ENCODE measurements around the gene STN1. TPM values are rescaled to one million over a fixed set of nuclear protein-coding genes. Genes with fewer than 3 reads are reported as not detected.

Gene STN1
- total RNA-seq, 1 donor from 2014 or later: 17.3 TPM

DNA sequence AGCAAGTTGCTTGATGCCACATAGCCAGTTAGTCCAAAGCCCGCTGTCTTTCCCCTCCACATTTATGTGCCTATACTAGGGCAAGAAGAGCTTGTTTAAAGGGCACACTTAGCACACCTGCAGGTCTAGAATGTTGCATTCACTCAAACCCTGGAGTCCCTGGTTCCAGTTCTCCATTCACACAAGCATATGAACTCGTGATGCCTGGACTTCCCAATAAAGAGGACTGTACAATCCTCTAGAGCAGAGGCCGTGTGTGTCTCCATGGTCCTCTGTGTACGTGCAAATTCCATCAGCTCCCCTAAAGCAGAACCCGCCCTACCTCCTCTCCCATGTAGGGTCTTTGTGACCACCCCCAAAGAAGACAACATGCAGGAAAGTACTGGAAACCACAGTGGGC is 59.6 kb downstream of the STN1 start:
- no peak for DNase-seq (ENCODE audit: low read depth)
- Mint-ChIP-seq H3K9me3 (ENCODE audit: unreplicated experiment) (no peaks in the 10 kb centered on the region), H3K36me3 (ENCODE audit: low read depth, unreplicated experiment) (no peaks in the 10 kb centered on the region), H3K4me1 (ENCODE audit: low read depth, unreplicated experiment) (peaks cover 8% of the 10 kb centered on the region), H3K27me3 (ENCODE audit: low read depth, unreplicated experiment) (peaks cover 12% of the 10 kb centered on the region), H3K4me3 (ENCODE audit: unreplicated experiment) (no peak overlapping the region), H3K27ac (ENCODE audit: unreplicated experiment) (no peak overlapping the region)
- peaks cover 17% of the 10 kb centered on the region for H3K4me1 ChIP-seq (ENCODE audit: insufficient read depth, low read length)
- H2AFZ ChIP-seq (ENCODE audit: low read depth, low read length): no peak overlapping the region
- H3K9ac ChIP-seq (ENCODE audit: low read length): no peak overlapping the region
- no peak overlapping the region for H3K4me2 ChIP-seq (ENCODE audit: low read length)
- H3K36me3 ChIP-seq (ENCODE audit: insufficient read depth, low read length): no peaks in the 10 kb centered on the region
- no peaks in the 10 kb centered on the region for H3K27me3 ChIP-seq (ENCODE audit: insufficient read depth, low read length)
- peaks cover 3% of the 10 kb centered on the region for H3K79me2 ChIP-seq (ENCODE audit: insufficient read depth, low read length)
- no peak overlapping the region for H3K4me3 ChIP-seq (ENCODE audit: insufficient read depth, low read depth, low read length)
- no peak for FAIRE-seq
- H3K27ac ChIP-seq (ENCODE audit: low read depth, low read length): no peak overlapping the region
- peaks cover 10% of the 10 kb centered on the region for H4K20me1 ChIP-seq (ENCODE audit: insufficient read depth, low read length)
- no peak for TF ChIP-seq CTCF (IDR thresholded peaks at IDR 0.05; ENCODE audit: insufficient read depth, low read depth, low read length)
- no peak for TF ChIP-seq EZH2 (IDR thresholded peaks at IDR 0.05; ENCODE audit: insufficient read depth, low read length)
- no peaks in the 10 kb centered on the region for H3K9me3 ChIP-seq (ENCODE audit: insufficient read depth, low read depth, low read length)

- H3K9ac ChIP-seq (ENCODE audit: low read length): no peak overlapping the region
- H3K27ac ChIP-seq (ENCODE audit: low read depth, low read length): no peak overlapping the region
- no peak overlapping the region for H3K27ac Mint-ChIP-seq (ENCODE audit: unreplicated experiment)
- peaks cover 12% of the 10 kb centered on the region for H3K27me3 Mint-ChIP-seq (ENCODE audit: low read depth, unreplicated experiment)
- H2AFZ ChIP-seq (ENCODE audit: low read depth, low read length): no peak overlapping the region
- no peak for FAIRE-seq
- no peak overlapping the region for H3K4me2 ChIP-seq (ENCODE audit: low read length)
- no peaks in the 10 kb centered on the region for H3K36me3 ChIP-seq (ENCODE audit: insufficient read depth, low read length)
- TF ChIP-seq CTCF (IDR thresholded peaks at IDR 0.05; ENCODE audit: insufficient read depth, low read depth, low read length) (no peak), EZH2 (IDR thresholded peaks at IDR 0.05; ENCODE audit: insufficient read depth, low read length) (no peak)
- H3K9me3 ChIP-seq (ENCODE audit: insufficient read depth, low read depth, low read length): no peaks in the 10 kb centered on the region
- H3K9me3 Mint-ChIP-seq (ENCODE audit: unreplicated experiment): no peaks in the 10 kb centered on the region
- no peaks in the 10 kb centered on the region for H3K36me3 Mint-ChIP-seq (ENCODE audit: low read depth, unreplicated experiment)
- H3K4me1 Mint-ChIP-seq (ENCODE audit: low read depth, unreplicated experiment): peaks cover 12% of the 10 kb centered on the region
- H3K4me3 ChIP-seq (ENCODE audit: insufficient read depth, low read depth, low read length): no peak overlapping the region
- H3K4me3 Mint-ChIP-seq (ENCODE audit: unreplicated experiment): peak overlapping the region; percentile 79
- H4K20me1 ChIP-seq (ENCODE audit: insufficient read depth, low read length): peaks cover 11% of the 10 kb centered on the region
- no peaks in the 10 kb centered on the region for H3K27me3 ChIP-seq (ENCODE audit: insufficient read depth, low read length)
- no peak for DNase-seq (ENCODE audit: low read depth)
- H3K4me1 ChIP-seq (ENCODE audit: insufficient read depth, low read length): peaks cover 20% of the 10 kb centered on the region
- H3K79me2 ChIP-seq (ENCODE audit: insufficient read depth, low read length): peaks cover 3% of the 10 kb centered on the region
Measured at GRCh38 chr10:103856797-103857170, 61.2 kb downstream of the STN1 start.

- Histone ChIP-seq H3K36me3 (ENCODE audit: insufficient read depth, low read length) (no peaks in the 10 kb centered on the region), H4K20me1 (ENCODE audit: insufficient read depth, low read length) (peaks cover 11% of the 10 kb centered on the region), H3K4me1 (ENCODE audit: insufficient read depth, low read length) (peaks cover 22% of the 10 kb centered on the region), H3K9me3 (ENCODE audit: insufficient read depth, low read depth, low read length) (no peaks in the 10 kb centered on the region), H3K79me2 (ENCODE audit: insufficient read depth, low read length) (peaks cover 3% of the 10 kb centered on the region), H3K4me2 (ENCODE audit: low read length) (peak overlapping the region; percentile 89), H3K9ac (ENCODE audit: low read length) (peak overlapping the region; percentile 33), H3K27me3 (ENCODE audit: insufficient read depth, low read length) (no peaks in the 10 kb centered on the region), H2AFZ (ENCODE audit: low read depth, low read length) (peak overlapping the region; percentile 62), H3K27ac (ENCODE audit: low read depth, low read length) (no peak overlapping the region), H3K4me3 (ENCODE audit: insufficient read depth, low read depth, low read length) (peak overlapping the region; percentile 45)
- no peak overlapping the region for H3K27ac Mint-ChIP-seq (ENCODE audit: unreplicated experiment)
- DNase-seq (ENCODE audit: low read depth) (no peak), FAIRE-seq (no peak)
- no peaks in the 10 kb centered on the region for H3K36me3 Mint-ChIP-seq (ENCODE audit: low read depth, unreplicated experiment)
- no peaks in the 10 kb centered on the region for H3K9me3 Mint-ChIP-seq (ENCODE audit: unreplicated experiment)
- peak overlapping the region; percentile 79 for H3K4me3 Mint-ChIP-seq (ENCODE audit: unreplicated experiment)
- peaks cover 12% of the 10 kb centered on the region for H3K27me3 Mint-ChIP-seq (ENCODE audit: low read depth, unreplicated experiment)
- peaks cover 10% of the 10 kb centered on the region for H3K4me1 Mint-ChIP-seq (ENCODE audit: low read depth, unreplicated experiment)
- no peak for TF ChIP-seq CTCF (IDR thresholded peaks at IDR 0.05; ENCODE audit: insufficient read depth, low read depth, low read length)
- TF ChIP-seq EZH2 (IDR thresholded peaks at IDR 0.05; ENCODE audit: insufficient read depth, low read length): no peak
Measured at GRCh38 chr10:103855852-103856796, 61.9 kb downstream of the STN1 start.

All from astrocyte (in vitro differentiated cells and primary cell).